ENCODE measurements around the gene GUCA1C. TPM values are rescaled to one million over a fixed set of nuclear protein-coding genes. Genes with fewer than 3 reads are reported as not detected.

Gene GUCA1C
- total RNA-seq, 1 donor from 2014 or later, result not detected

GRCh38 chr3:108862865-108863798 lies 90.5 kb downstream of the GUCA1C start:
- no peaks in the 10 kb centered on the region for H3K36me3 Mint-ChIP-seq
- no peaks in the 10 kb centered on the region for H3K27me3 Mint-ChIP-seq
- H3K4me3 Mint-ChIP-seq, result no peak overlapping the region
- H3K4me1 Mint-ChIP-seq (ENCODE audit: unreplicated experiment), result peaks cover 5% of the 10 kb centered on the region
- H3K9me3 Mint-ChIP-seq, result peaks cover 3% of the 10 kb centered on the region
- DNase-seq (ENCODE audit: extremely low spot score, unreplicated experiment), result no peak
- no peak for TF ChIP-seq CTCF (conservative IDR thresholded peaks at IDR 0.05)
- no peak overlapping the region for H3K27ac Mint-ChIP-seq

- no peak for DNase-seq (ENCODE audit: extremely low spot score, unreplicated experiment)
- no peaks in the 10 kb centered on the region for H3K36me3 Mint-ChIP-seq
- H3K27me3 Mint-ChIP-seq, result no peaks in the 10 kb centered on the region
- H3K4me1 Mint-ChIP-seq (ENCODE audit: unreplicated experiment), result peaks cover 5% of the 10 kb centered on the region
- TF ChIP-seq CTCF (conservative IDR thresholded peaks at IDR 0.05), result no peak
- H3K9me3 Mint-ChIP-seq, result peaks cover 3% of the 10 kb centered on the region
- no peak overlapping the region for H3K4me3 Mint-ChIP-seq
- no peak overlapping the region for H3K27ac Mint-ChIP-seq
Observed at GRCh38 chr3:108861401-108861800, 92.3 kb downstream of the GUCA1C start.

Other genes with a start within 250 kb of the GUCA1C start
- 1.1 TPM in 1 of 2 replicates, not detected in the other for gene RETNLB, start 196.5 kb downstream of the GUCA1C start, total RNA-seq (ENCODE audit: low replicate concordance)
- gene TRAT1, start 131.1 kb downstream of the GUCA1C start, total RNA-seq (ENCODE audit: low replicate concordance), result not detected in 2 replicates
- not detected in 2 replicates for gene MORC1, start 164.3 kb upstream of the GUCA1C start, total RNA-seq (ENCODE audit: low replicate concordance)
- gene C3orf85, start 182.8 kb upstream of the GUCA1C start, total RNA-seq (ENCODE audit: low replicate concordance), result 2.3 and 6.8 TPM in 2 replicates

Measured in type B pancreatic cell (in vitro differentiated cells).